K562 (cell line): Measurements from ENCODE around the gene PCDH9. TPM values are rescaled to one million over a fixed set of nuclear protein-coding genes. Genes with fewer than 3 reads are reported as not detected.
A peak's percentile ranks its signal among the peaks of the same experiment; 100 is the strongest.

ENCODE experiments used
- ATAC-seq: fragments of 200-7000 bp; cut with Tn5 transposase; 3 replicates; pipeline ENCODE4 v1.9.1; 2020; ENCODE audit warnings: moderate library complexity
- BruUV-seq: library from RNA; stranded (reverse); fragments of 400-500 nt; replicated peaks from 2 replicates; lab custom pipeline; 2021; lab: Mats Ljungman, UMichigan
- CTCF ChIA-PET: fragments of 300-600 bp; formaldehyde crosslinking; extraction: SDS; loops from one replicate; lab custom pipeline; 2021; ENCODE audit warnings: low intra/inter-chr PET ratio; lab: Yijun Ruan, JAX
- POLR2A ChIA-PET: fragments of 300-600, 350-650 bp; sonication (Branson Sonifier 250); formaldehyde crosslinking; extraction: SDS; loops from one replicate; lab custom pipeline; 2021; ENCODE audit warnings: antibody characterized with exemption, inconsistent platforms; lab: Yijun Ruan, JAX
- DNase-seq, 4 experiments: peaks; one replicate each; pipeline versions ENCODE4 v3.0.0 to v3.0.0-alpha.2; 2011 to 2018; ENCODE audit warnings: low spot score in 3 of 4, mixed read lengths in 3 of 4; ENCODE audit errors: extremely low read depth in 1 of 4
- FAIRE-seq: peaks from 2 replicates; lab custom pipeline; 2011; peaks lifted over from hg19 to GRCh38; lab: Jason Lieb, UNC
- H2AFZ ChIP-seq: 2 replicates; pipeline ENCODE4 v1.6.0; 2011; ENCODE audit warnings: low read depth, low read length, control low read depth, inconsistent platforms
- H3K27ac ChIP-seq: fragments of 200-600 bp; 3 replicates; pipeline ENCODE4 v1.8.0; 2011; ENCODE audit warnings: low read depth, mild to moderate bottlenecking, control low read depth, inconsistent platforms, low read length, moderate library complexity, mixed read lengths; ENCODE audit errors: extremely low read depth
- H3K27me3 ChIP-seq, 2 experiments: fragments of 300-600 bp in 1 of 2; 2 replicates in 1 of 2; 3 replicates in 1 of 2; pipeline versions ENCODE4 v1.6.0 to v1.8.0; 2011; ENCODE audit warnings: inconsistent platforms in 2 of 2, low read length in 2 of 2, mild to moderate bottlenecking in 1 of 2, mixed read lengths in 1 of 2, moderate library complexity in 1 of 2; ENCODE audit not compliant: control insufficient read depth in 2 of 2, insufficient read depth in 2 of 2
- H3K36me3 ChIP-seq: fragments of 300-600 bp; 3 replicates; pipeline ENCODE4 v1.8.0; 2011; ENCODE audit warnings: mild to moderate bottlenecking, low read length, inconsistent platforms; ENCODE audit not compliant: control insufficient read depth, insufficient read depth
- H3K4me1 ChIP-seq, 2 experiments: fragments of 200-600 bp in 1 of 2; replicated peaks in 1 of 2; 2 replicates in 1 of 2; 3 replicates in 1 of 2; pipeline versions ENCODE4 v1.5.1 to v1.8.0; 2011; ENCODE audit warnings: inconsistent platforms in 2 of 2, low read length in 2 of 2, mild to moderate bottlenecking in 1 of 2, mixed read lengths in 1 of 2, moderate library complexity in 1 of 2; ENCODE audit not compliant: control insufficient read depth in 2 of 2, insufficient read depth in 2 of 2
- H3K4me2 ChIP-seq: 2 replicates; pipeline ENCODE4 v1.6.1; 2011; ENCODE audit warnings: low read length, control low read depth, inconsistent platforms, mixed read lengths; ENCODE audit not compliant: insufficient read depth
- H3K4me3 ChIP-seq: fragments of 200-600 bp; sonication (generic), shearing (Covaris generic); 2 replicates; pipeline ENCODE4 v1.5.1; 2016; ENCODE audit warnings: control low read depth, inconsistent platforms
- H3K79me2 ChIP-seq: fragments of 200-600 bp; 3 replicates; pipeline ENCODE4 v1.8.0; 2011; ENCODE audit warnings: low read length, inconsistent platforms; ENCODE audit not compliant: control insufficient read depth, insufficient read depth
- H3K9ac ChIP-seq, 2 experiments: 2 replicates each; pipeline versions ENCODE4 v1.6.0 to v1.6.1; 2011; ENCODE audit warnings: low read depth in 2 of 2, low read length in 2 of 2, control low read depth in 1 of 2, inconsistent platforms in 1 of 2, mild to moderate bottlenecking in 1 of 2, mixed read lengths in 1 of 2; ENCODE audit not compliant: insufficient read depth in 1 of 2
- H3K9me1 ChIP-seq: one replicate; pipeline ENCODE4 v1.6.0; 2011; ENCODE audit warnings: inconsistent platforms, mild to moderate bottlenecking, low read length, moderate library complexity; ENCODE audit not compliant: control insufficient read depth, insufficient read depth
- H3K9me3 ChIP-seq: replicated peaks from 2 replicates; pipeline ENCODE4 v1.5.1; 2011; ENCODE audit warnings: low read depth, low read length, inconsistent platforms; ENCODE audit not compliant: control insufficient read depth, insufficient read depth
- H4K20me1 ChIP-seq: replicated peaks from 2 replicates; pipeline ENCODE4 v1.6.1; 2011; ENCODE audit warnings: low read length, inconsistent platforms, mixed read lengths; ENCODE audit not compliant: control insufficient read depth, insufficient read depth
- ARID3A ChIP-seq: IDR thresholded peaks from 2 replicates; pipeline ENCODE4 v1.6.1; 2012; ENCODE audit warnings: low read depth, low read length, improper control_type of control experiment, borderline replicate concordance
- C11orf30 ChIP-seq: fragments of 450-650 bp; IDR thresholded peaks from 2 replicates; pipeline ENCODE4 v1.6.1; 2016; ENCODE audit warnings: low read depth, mild to moderate bottlenecking
- CXXC5 ChIP-seq: fragments of 250-450 bp; sonication (Bioruptor Pico); IDR thresholded peaks from 2 replicates; pipeline ENCODE4 v1.8.0; 2022; ENCODE audit warnings: inconsistent platforms, mild to moderate bottlenecking, moderate library complexity
- FOXA3 ChIP-seq, 2 experiments: fragments of 450-650 bp in 1 of 2; sonication (generic) in 1 of 2; formaldehyde crosslinking; IDR thresholded peaks in 1 of 2; conservative IDR thresholded peaks in 1 of 2; 2 replicates each; pipeline versions ENCODE4 v1.4.0 to v1.8.0; 2020 to 2022; ENCODE audit warnings: mild to moderate bottlenecking in 2 of 2, missing genetic modification reagents in 1 of 2
- GTF2E2 ChIP-seq: fragments of 200-800 bp; sonication (Bioruptor generic); IDR thresholded peaks from 2 replicates; pipeline ENCODE4 v1.6.1; 2016; ENCODE audit warnings: missing genetic modification characterization, missing compliant biosample characterization
- NFYB ChIP-seq: IDR thresholded peaks from 2 replicates; pipeline ENCODE4 v1.6.1; 2011; ENCODE audit warnings: mild to moderate bottlenecking, moderate library complexity; ENCODE audit not compliant: insufficient read length; ENCODE audit errors: extremely low read depth
- NONO ChIP-seq, 2 experiments: fragments of 200-400 bp in 1 of 2; fragments of 450-650 bp in 1 of 2; formaldehyde crosslinking in 1 of 2; IDR thresholded peaks; 2 replicates each; pipeline ENCODE4 v1.6.1; 2017; ENCODE audit warnings: low read depth in 2 of 2, mild to moderate bottlenecking in 2 of 2, moderate library complexity in 2 of 2, low read length in 1 of 2
- NRF1 ChIP-seq, 2 experiments: fragments of 450-650 bp; IDR thresholded peaks in 1 of 2; conservative IDR thresholded peaks in 1 of 2; 2 replicates each; pipeline ENCODE4 v1.6.1; 2014; ENCODE audit warnings: mild to moderate bottlenecking in 2 of 2
- PHF8 ChIP-seq: fragments of 200-600 bp; sonication (generic); IDR thresholded peaks from 2 replicates; pipeline ENCODE4 v1.6.1; 2012; ENCODE audit warnings: mixed run types, mild to moderate bottlenecking, inconsistent platforms, low read length, moderate library complexity, borderline replicate concordance
- TARDBP ChIP-seq: fragments of 450-650 bp; IDR thresholded peaks from 2 replicates; pipeline ENCODE4 v1.6.1; 2016
- ZNF316 ChIP-seq: fragments of 450-650 bp; IDR thresholded peaks from 2 replicates; pipeline ENCODE4 v1.6.1; 2016
- ZNF511 ChIP-seq: sonication (generic); formaldehyde crosslinking; IDR thresholded peaks from 2 replicates; pipeline ENCODE4 v1.8.0; 2022; ENCODE audit warnings: mild to moderate bottlenecking, missing genetic modification reagents
- ZNF764 ChIP-seq: fragments of 250-450 bp; sonication (Bioruptor Pico); IDR thresholded peaks from 2 replicates; pipeline ENCODE4 v1.4.0; 2020; ENCODE audit warnings: low read depth, mild to moderate bottlenecking, moderate library complexity
- WGBS: fragments of 100-300 bp; shearing (Covaris generic); methylation state at CpG from one replicate; pipeline ENCODE4 v1.1.6; 2016; ENCODE audit warnings: low coverage, mixed read lengths; ENCODE audit not compliant: insufficient coverage; ENCODE audit errors: missing lambda C conversion rate; 5-methylcytosine and 5-hydroxymethylcytosine counted together
- in situ Hi-C: fragments of 300-500 bp; cut with MboI; formaldehyde crosslinking; loops from 4 replicates; pipeline ENCODE4 v1.15.0; 2018; ENCODE audit warnings: inconsistent platforms, mixed read lengths
- intact Hi-C: fragments of 100-400 bp; cut with micrococcal nuclease; formaldehyde crosslinking; loops from 2 replicates; pipeline ENCODE4 v1.14.2; 2022
- polyA plus RNA-seq, 8 experiments: library from polyadenylated mRNA; depleted of rRNA in 4 of 8; stranded (reverse) in 5 of 8; unstranded in 3 of 8; fragments of >200 nt; fragmentation: Nextera tagmentation in 2 of 8; fragmentation: Illumina TruSeq in 1 of 8; extraction: Ambion mirVana in 2 of 8; extraction: Trizol in 1 of 8; gene quantifications; 2 replicates each; pipeline versions ENCODE4 v1.2.1 to v1.2.3, GENCODE V29; 2011 to 2014; ENCODE audit warnings: inconsistent platforms in 1 of 8, missing spikeins in 1 of 8
- total RNA-seq, 7 experiments: library from RNA; depleted of rRNA in 6 of 7; stranded (reverse); fragments of >200 nt in 6 of 7; fragmentation: Illumina TruSeq in 2 of 7; extraction: Trizol in 2 of 7; gene quantifications; 2 replicates each; pipeline versions ENCODE4 v1.2.1 to v1.2.3, GENCODE V29; 2011 to 2021; ENCODE audit warnings: low replicate concordance in 1 of 7

Gene PCDH9
- total and polyA plus RNA-seq, 9 of the 15 experiments (the other 6 are each of a cell fraction or from before 2014, with no cell fraction given), result 1.1 to 6.7 (median 4.9) TPM

GRCh38 chr13:66341635-66342377 lies 888.3 kb downstream of the PCDH9 start:
- 33% methylated on average over 6 of the region's 6 CpGs for WGBS
- no peak overlapping the region for H3K4me3 ChIP-seq
- no peak for ATAC-seq
- no TSS peak for BruUV-seq
- H2AFZ ChIP-seq, result no peak overlapping the region
- H3K9ac ChIP-seq, result no peak overlapping the region
- no peaks in the 10 kb centered on the region for H3K79me2 ChIP-seq
- H3K4me1 ChIP-seq, result no peaks in the 10 kb centered on the region
- FAIRE-seq, result no peak
- in situ Hi-C loops, result no loop called here
- no peak overlapping the region for H3K27ac ChIP-seq
- H3K27me3 ChIP-seq, result no peaks in the 10 kb centered on the region
- no peaks in the 10 kb centered on the region for H3K9me1 ChIP-seq
- DNase-seq, result no peak
- intact Hi-C loops, result no loop called here
- H3K9me3 ChIP-seq, result no peaks in the 10 kb centered on the region
- TF ChIP-seq NRF1 (conservative IDR thresholded peaks at IDR 0.05 in 1 of 2, IDR thresholded peaks at IDR 0.05 in 1 of 2), result no peak
- TF ChIP-seq C11orf30, result peak; percentile 10; the same call in 1 of the 2 replicates
- peak; percentile 15; the same call in 1 of the 2 replicates for TF ChIP-seq ZNF316
- ChIA-PET CTCF (no interaction called here), POLR2A (interaction anchor here (0.6 to 0.7 kb wide), 2 partner anchors 11 to 25 kb away, joined by 3 read pairs; no protein-coding TSS in a partner anchor)
- H4K20me1 ChIP-seq, result no peaks in the 10 kb centered on the region
- no peaks in the 10 kb centered on the region for H3K36me3 ChIP-seq
- H3K4me2 ChIP-seq, result no peak overlapping the region

GRCh38 chr13:66339214-66339613 lies 890.9 kb downstream of the PCDH9 start:
- in situ Hi-C loops, result no loop called here
- no peak overlapping the region for H3K4me2 ChIP-seq
- TF ChIP-seq FOXA3 (CRISPR knock-in tag; conservative IDR thresholded peaks at IDR 0.05 in 1 of 2, IDR thresholded peaks at IDR 0.05 in 1 of 2) (no peak), CXXC5 (CRISPR knock-in tag) (no peak), NONO (IDR thresholded peaks at IDR 0.05; ENCODE audit: low read depth in 2 of 2, low read length in 1 of 2) (no peak), ZNF511 (CRISPR knock-in tag) (no peak), ARID3A (no peak), ZNF764 (CRISPR knock-in tag) (no peak), GTF2E2 (tag) (no peak), PHF8 (no peak), NFYB (no peak), TARDBP (no peak)

More at GRCh38 chr13:66339214-66339613, 890.9 kb downstream of the PCDH9 start:
- no peak overlapping the region for H3K27ac ChIP-seq
- no peak overlapping the region for H3K9ac ChIP-seq
- ChIA-PET POLR2A (no interaction called here), CTCF (no interaction called here)
- H3K9me1 ChIP-seq, result no peaks in the 10 kb centered on the region
- no peak overlapping the region for H3K4me3 ChIP-seq
- H3K4me1 ChIP-seq, result no peaks in the 10 kb centered on the region
- no peaks in the 10 kb centered on the region for H3K27me3 ChIP-seq
- no peaks in the 10 kb centered on the region for H3K9me3 ChIP-seq
- intact Hi-C loops, result no loop called here
- ATAC-seq (no peak), DNase-seq (no peak), FAIRE-seq (no peak)
- H4K20me1 ChIP-seq, result no peaks in the 10 kb centered on the region
- H2AFZ ChIP-seq, result no peak overlapping the region
- H3K36me3 ChIP-seq, result no peaks in the 10 kb centered on the region
- H3K79me2 ChIP-seq, result no peaks in the 10 kb centered on the region
- no TSS peak for BruUV-seq
